ENCODE data around the gene UNC5C. TPM values are rescaled to one million over a fixed set of nuclear protein-coding genes. Genes with fewer than 3 reads are reported as not detected.

The UNC5C gene
- total and polyA plus RNA-seq, 4 donors: 0.63 to 11.2 (median 8.6) TPM

DNA sequence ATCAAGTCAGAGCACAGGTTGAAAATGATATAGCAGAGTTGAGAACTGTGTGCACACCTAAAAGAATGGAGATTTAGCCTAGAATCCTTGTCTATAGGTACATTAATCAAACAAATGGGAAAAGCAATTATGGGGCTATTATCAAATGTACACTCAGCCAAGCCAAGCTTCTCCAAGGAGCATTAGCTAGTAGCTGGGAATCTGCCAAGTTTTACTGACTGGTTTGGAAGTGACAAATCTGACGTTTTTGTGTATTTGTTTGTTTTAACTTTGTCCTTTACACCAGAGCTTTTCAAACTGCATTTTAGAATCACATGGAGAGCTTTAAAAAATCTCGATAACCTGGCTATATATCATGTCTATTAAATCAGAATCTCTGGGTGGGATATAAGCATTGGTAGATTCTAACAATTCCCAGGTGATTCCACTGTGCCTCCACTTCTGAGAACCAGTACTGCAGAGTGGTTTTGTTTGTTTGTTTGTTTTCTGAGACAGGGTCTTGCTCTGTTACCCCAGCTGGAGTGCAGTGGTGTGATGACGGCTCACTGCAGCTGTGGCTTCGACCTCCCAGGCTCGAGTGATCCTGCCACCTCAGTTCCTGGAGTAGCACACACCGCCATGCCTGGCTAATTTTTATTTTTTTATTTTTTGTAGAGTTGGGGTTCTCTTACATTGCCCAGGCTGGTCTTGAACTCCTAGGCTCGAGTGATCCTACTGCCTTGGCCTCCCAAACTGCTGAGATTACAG lies 279.8 kb downstream of the UNC5C start:
- H3K36me3 ChIP-seq (ENCODE audit: control insufficient read depth in 1 of 2, insufficient read depth in 2 of 2, low read length in 1 of 2): no peaks in the 10 kb centered on the region
- ATAC-seq (ENCODE audit: low FRiP score) (no peak), DNase-seq (no peak)
- H3K4me3 ChIP-seq (ENCODE audit: low read length in 2 of 2): no peak overlapping the region
- no peak overlapping the region for H3K27ac ChIP-seq (ENCODE audit: low read depth in 1 of 2, low read length in 2 of 2)
- H3K27me3 ChIP-seq (ENCODE audit: control insufficient read depth in 1 of 2, insufficient read depth in 2 of 2, low read length in 1 of 2): no peaks in the 10 kb centered on the region
- 74% methylated on average over 7 of the region's 7 CpGs for WGBS, 2 donors
- peaks cover under 1 to 2% of the 10 kb centered on the region in 2 donors for H3K4me1 ChIP-seq (ENCODE audit: control insufficient read depth in 1 of 2, insufficient read depth in 2 of 2, low read length in 2 of 2)
- no peaks in the 10 kb centered on the region for H3K9me3 ChIP-seq (ENCODE audit: control insufficient read depth, low read length)
- intact Hi-C loops (cut with DNase I): no loop called here

DNA sequence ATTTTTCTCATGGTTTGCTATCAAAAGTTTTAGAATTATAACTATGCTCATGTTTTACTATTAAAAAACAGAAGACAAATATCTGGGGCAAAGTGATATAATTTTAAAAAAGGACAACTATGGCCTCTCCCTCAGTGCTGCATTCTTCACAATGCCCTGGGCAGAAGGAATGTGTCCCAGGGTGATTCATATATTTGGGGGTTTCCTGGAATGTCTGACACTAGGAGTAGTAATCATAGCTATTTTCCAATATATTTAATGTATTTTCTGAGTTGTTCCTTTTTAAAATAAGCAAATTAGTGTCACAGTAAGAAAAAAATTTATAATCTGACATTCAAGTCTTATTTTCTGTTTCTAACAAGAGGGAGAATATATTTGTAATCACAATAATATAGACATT lies 281.7 kb downstream of the UNC5C start:
- Histone ChIP-seq H3K27me3 (ENCODE audit: control insufficient read depth in 1 of 2, insufficient read depth in 2 of 2, low read length in 1 of 2) (no peaks in the 10 kb centered on the region), H3K27ac (ENCODE audit: low read depth in 1 of 2, low read length in 2 of 2) (no peak overlapping the region), H3K36me3 (ENCODE audit: control insufficient read depth in 1 of 2, insufficient read depth in 2 of 2, low read length in 1 of 2) (no peaks in the 10 kb centered on the region), H3K4me1 (ENCODE audit: control insufficient read depth in 1 of 2, insufficient read depth in 2 of 2, low read length in 2 of 2) (peaks cover 1 to 2% of the 10 kb centered on the region in 2 donors), H3K4me3 (ENCODE audit: low read length in 2 of 2) (no peak overlapping the region), H3K9me3 (ENCODE audit: control insufficient read depth, low read length) (no peaks in the 10 kb centered on the region)
- DNase-seq (no peak), ATAC-seq (ENCODE audit: low FRiP score) (no peak)
- intact Hi-C loops (cut with DNase I): no loop called here

DNA sequence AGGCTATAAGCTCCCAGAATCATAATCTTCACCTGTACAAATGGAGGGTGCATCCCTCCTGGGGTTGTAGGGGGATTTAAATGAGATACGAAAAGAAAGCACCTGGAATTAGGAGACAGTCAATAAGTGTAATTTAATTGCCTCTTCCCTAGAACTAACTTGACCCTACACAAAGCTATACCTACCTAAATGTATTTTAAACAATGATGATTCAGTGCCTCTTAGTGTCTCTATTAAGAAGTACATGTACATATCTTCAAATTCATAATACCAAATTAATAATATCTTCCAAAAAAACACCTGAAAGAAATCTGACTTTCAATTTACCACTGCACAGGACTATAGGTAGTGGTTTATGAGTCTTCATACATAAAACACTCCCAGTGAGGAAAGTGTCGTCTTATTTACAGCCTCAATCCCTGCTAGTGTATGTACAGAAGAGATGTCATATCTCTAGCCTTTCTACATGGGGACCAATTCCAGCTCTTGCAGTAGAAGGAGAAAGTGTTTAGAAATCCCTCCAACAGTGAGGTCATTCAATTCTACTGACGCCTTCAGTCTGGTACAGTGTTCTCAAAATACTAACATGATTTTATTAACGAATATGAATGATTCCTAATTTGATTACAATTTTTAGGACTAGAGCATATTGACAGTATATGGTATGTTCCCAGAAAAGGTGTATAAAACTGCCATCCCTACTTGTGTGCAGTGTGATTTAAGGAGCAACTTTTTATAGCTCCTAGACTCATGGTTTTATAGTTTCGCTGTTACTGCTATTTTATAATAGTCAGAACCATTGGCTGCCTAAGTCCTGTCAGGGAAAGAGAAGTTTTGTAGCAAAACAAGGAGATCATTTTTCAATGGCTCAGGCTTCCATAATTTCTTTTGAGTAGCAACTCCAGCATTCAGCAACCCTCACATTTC lies 282.7 kb downstream of the UNC5C start:
- no peak overlapping the region for H3K27ac ChIP-seq (ENCODE audit: low read depth in 1 of 2, low read length in 2 of 2)
- no peaks in the 10 kb centered on the region for H3K9me3 ChIP-seq (ENCODE audit: control insufficient read depth, low read length)
- ATAC-seq (ENCODE audit: low FRiP score): no peak
- H3K4me3 ChIP-seq (ENCODE audit: low read length in 2 of 2): no peak overlapping the region
- intact Hi-C loops (cut with DNase I): no loop called here
- 28 to 34% methylated on average over 5 of the region's 5 CpGs for WGBS, 2 donors
- H3K27me3 ChIP-seq (ENCODE audit: control insufficient read depth in 1 of 2, insufficient read depth in 2 of 2, low read length in 1 of 2): no peaks in the 10 kb centered on the region
- DNase-seq: no peak
- peaks cover 1 to 2% of the 10 kb centered on the region in 2 donors for H3K4me1 ChIP-seq (ENCODE audit: control insufficient read depth in 1 of 2, insufficient read depth in 2 of 2, low read length in 2 of 2)
- H3K36me3 ChIP-seq (ENCODE audit: control insufficient read depth in 1 of 2, insufficient read depth in 2 of 2, low read length in 1 of 2): no peaks in the 10 kb centered on the region

DNA sequence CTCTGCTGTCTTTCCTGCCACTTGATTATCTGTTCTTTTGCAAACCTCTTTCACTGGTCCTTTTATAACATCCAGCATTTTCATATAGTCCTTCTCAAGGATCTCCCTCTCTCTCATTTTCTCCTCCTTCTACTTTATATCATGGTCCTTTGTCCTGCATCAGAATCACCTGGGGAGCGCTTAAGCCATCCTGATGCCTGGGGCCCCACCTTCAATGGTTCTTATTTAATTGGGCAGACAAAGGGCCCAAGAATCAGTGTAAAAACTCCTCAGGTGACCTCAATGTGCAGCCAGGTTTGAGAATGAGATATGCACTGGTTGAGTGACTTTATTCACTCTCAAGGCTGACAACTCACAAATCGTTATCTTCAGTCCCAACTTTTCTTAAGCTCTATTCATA lies 283.9 kb downstream of the UNC5C start:
- ATAC-seq (ENCODE audit: low FRiP score) (no peak), DNase-seq (no peak)
- Histone ChIP-seq H3K27ac (ENCODE audit: low read depth in 1 of 2, low read length in 2 of 2) (no peak overlapping the region), H3K9me3 (ENCODE audit: control insufficient read depth, low read length) (no peaks in the 10 kb centered on the region), H3K36me3 (ENCODE audit: control insufficient read depth in 1 of 2, insufficient read depth in 2 of 2, low read length in 1 of 2) (no peaks in the 10 kb centered on the region), H3K27me3 (ENCODE audit: control insufficient read depth in 1 of 2, insufficient read depth in 2 of 2, low read length in 1 of 2) (no peaks in the 10 kb centered on the region), H3K4me1 (ENCODE audit: control insufficient read depth in 1 of 2, insufficient read depth in 2 of 2, low read length in 2 of 2) (peaks cover 1 to 2% of the 10 kb centered on the region in 2 donors), H3K4me3 (ENCODE audit: low read length in 2 of 2) (no peak overlapping the region)
- intact Hi-C loops (cut with DNase I): no loop called here
- whole genome bisulfite sequencing, 2 donors: 98 to 100% methylated on average over 2 of the region's 2 CpGs

DNA sequence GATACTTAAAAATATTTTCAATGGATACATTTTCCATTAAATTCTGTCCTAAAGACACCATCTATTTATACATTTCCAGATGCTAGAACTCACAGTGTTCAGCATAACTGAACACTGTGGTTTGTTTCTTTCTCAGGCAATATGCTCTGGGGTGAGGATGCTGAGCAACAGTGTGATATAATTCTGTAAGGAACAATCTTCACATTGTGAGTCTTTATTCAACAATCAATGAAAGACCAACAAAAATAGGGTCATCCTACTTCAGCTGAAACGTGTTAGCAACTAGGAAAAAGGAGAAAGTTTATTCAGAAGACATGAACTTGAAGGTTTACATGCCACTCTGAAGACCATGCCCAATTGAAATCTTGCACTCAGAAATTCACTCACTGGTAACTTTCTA lies 284.8 kb downstream of the UNC5C start:
- Histone ChIP-seq H3K27me3 (ENCODE audit: control insufficient read depth in 1 of 2, insufficient read depth in 2 of 2, low read length in 1 of 2) (no peaks in the 10 kb centered on the region), H3K4me1 (ENCODE audit: control insufficient read depth in 1 of 2, insufficient read depth in 2 of 2, low read length in 2 of 2) (peaks cover 1 to 2% of the 10 kb centered on the region in 2 donors), H3K36me3 (ENCODE audit: control insufficient read depth in 1 of 2, insufficient read depth in 2 of 2, low read length in 1 of 2) (no peaks in the 10 kb centered on the region), H3K4me3 (ENCODE audit: low read length in 2 of 2) (no peak overlapping the region), H3K9me3 (ENCODE audit: control insufficient read depth, low read length) (no peaks in the 10 kb centered on the region), H3K27ac (ENCODE audit: low read depth in 1 of 2, low read length in 2 of 2) (no peak overlapping the region)
- intact Hi-C loops (cut with DNase I): no loop called here
- no peak for DNase-seq
- no peak for ATAC-seq (ENCODE audit: low FRiP score)
- WGBS, 2 donors: 83 to 91% methylated on average over 1 of the region's 1 CpG

DNA sequence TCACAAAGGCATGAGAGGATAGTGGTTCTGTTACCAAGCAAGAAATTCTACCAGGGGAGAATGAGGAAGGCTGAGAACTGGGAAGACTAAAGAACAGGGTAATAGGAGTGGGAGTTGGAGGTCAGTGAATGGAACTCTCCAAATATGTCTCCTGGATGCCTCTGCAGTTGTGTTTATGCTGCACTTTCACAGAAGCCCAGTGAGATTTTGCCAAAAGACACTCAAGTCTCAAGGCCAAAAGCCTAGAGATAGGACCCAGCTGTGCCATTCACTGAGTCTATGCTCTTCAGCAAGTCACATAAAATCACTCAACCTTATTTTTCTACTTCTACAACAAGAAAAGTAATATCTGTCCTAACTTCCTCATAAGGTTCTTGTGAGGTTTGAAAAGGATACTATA lies 285.4 kb downstream of the UNC5C start:
- peaks cover under 1 to 1% of the 10 kb centered on the region in 2 donors for H3K4me1 ChIP-seq (ENCODE audit: control insufficient read depth in 1 of 2, insufficient read depth in 2 of 2, low read length in 2 of 2)
- DNase-seq (no peak), ATAC-seq (ENCODE audit: low FRiP score) (no peak)
- no peaks in the 10 kb centered on the region for H3K27me3 ChIP-seq (ENCODE audit: control insufficient read depth in 1 of 2, insufficient read depth in 2 of 2, low read length in 1 of 2)
- no peaks in the 10 kb centered on the region for H3K9me3 ChIP-seq (ENCODE audit: control insufficient read depth, low read length)
- H3K36me3 ChIP-seq (ENCODE audit: control insufficient read depth in 1 of 2, insufficient read depth in 2 of 2, low read length in 1 of 2): no peaks in the 10 kb centered on the region
- no peak overlapping the region for H3K4me3 ChIP-seq (ENCODE audit: low read length in 2 of 2)
- no peak overlapping the region for H3K27ac ChIP-seq (ENCODE audit: low read depth in 1 of 2, low read length in 2 of 2)
- intact Hi-C loops (cut with DNase I): no loop called here

DNA sequence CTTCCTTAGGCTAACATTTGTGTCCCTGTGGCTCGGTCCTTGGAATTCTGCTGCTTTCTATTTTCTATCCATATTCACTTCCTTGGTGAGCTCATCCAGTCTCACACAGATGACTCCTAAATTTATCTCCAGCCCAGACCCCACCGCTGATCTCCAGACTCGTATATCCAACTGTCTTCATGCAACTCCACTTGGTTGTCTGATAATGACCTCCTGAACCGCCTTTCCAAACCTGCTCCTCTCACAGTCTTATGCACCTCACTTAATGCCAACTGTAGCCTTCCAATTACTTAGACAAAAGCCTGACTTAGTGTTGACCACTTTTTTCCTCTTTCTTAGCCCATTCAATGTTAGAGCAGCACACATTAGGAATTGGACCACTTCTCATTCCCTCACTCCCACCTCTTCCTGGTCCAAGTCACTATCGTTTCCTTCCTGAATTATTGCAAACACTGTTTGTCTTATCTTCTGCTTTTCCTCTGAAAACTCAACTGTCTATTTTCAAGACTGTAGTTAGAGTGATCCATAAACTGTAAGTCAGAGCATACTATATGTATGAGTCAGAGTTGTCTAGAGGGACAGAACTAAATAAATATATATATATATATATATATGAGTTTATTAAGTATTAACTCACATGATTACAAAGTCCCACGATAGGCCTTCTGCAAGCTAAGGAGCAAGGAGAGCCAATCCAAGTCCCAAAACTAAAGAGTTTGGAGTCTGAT lies 292.5 kb downstream of the UNC5C start:
- Histone ChIP-seq H3K4me1 (ENCODE audit: control insufficient read depth in 1 of 2, insufficient read depth in 2 of 2, low read length in 2 of 2) (peaks cover 0 to 1% of the 10 kb centered on the region in 2 donors), H3K27me3 (ENCODE audit: control insufficient read depth in 1 of 2, insufficient read depth in 2 of 2, low read length in 1 of 2) (no peaks in the 10 kb centered on the region), H3K9me3 (ENCODE audit: control insufficient read depth, low read length) (no peaks in the 10 kb centered on the region), H3K4me3 (ENCODE audit: low read length in 2 of 2) (no peak overlapping the region), H3K27ac (ENCODE audit: low read depth in 1 of 2, low read length in 2 of 2) (no peak overlapping the region), H3K36me3 (ENCODE audit: control insufficient read depth in 1 of 2, insufficient read depth in 2 of 2, low read length in 1 of 2) (no peaks in the 10 kb centered on the region)
- intact Hi-C loops (cut with DNase I): no loop called here
- no peak for ATAC-seq (ENCODE audit: low FRiP score)
- no peak for DNase-seq
- WGBS, 2 donors: 68 to 84% methylated on average over 6 of the region's 6 CpGs

DNA sequence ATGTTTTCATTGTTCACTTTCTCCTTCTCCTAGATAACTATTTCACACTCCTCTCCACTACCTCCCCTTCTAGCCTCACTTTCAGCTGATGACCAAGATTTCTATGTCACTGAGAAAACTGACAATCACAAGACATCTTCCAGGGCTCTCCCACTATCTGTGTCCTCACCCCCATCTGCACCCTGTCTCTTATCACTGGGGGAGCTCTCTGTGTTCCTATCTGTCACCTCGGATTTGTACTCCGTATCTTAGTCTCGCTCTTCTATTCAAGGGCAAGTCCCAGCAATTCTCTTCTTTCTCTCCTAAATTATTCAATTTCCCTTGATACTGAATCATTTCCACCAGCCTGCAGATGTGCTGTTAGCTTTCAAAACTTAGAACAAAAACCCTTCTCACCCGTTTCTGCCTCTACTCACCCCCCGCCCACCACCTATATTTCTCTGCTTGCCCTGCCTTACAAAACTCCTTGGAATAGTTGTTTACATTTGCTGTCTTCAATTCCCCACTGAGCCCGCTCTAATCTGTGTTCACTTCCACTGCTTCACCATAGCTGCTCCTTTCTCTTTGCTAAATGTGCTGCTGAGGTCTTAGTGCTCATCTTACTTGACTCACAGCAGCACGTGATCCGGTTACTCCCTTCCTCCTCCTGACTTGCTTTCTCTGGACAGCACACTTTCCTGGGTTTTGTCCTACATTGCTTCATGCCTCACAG lies 293.2 kb downstream of the UNC5C start:
- Histone ChIP-seq H3K4me3 (ENCODE audit: low read length in 2 of 2) (no peak overlapping the region), H3K27me3 (ENCODE audit: control insufficient read depth in 1 of 2, insufficient read depth in 2 of 2, low read length in 1 of 2) (no peaks in the 10 kb centered on the region), H3K4me1 (ENCODE audit: control insufficient read depth in 1 of 2, insufficient read depth in 2 of 2, low read length in 2 of 2) (peaks cover 0 to 1% of the 10 kb centered on the region in 2 donors), H3K27ac (ENCODE audit: low read depth in 1 of 2, low read length in 2 of 2) (no peak overlapping the region), H3K9me3 (ENCODE audit: control insufficient read depth, low read length) (no peaks in the 10 kb centered on the region), H3K36me3 (ENCODE audit: control insufficient read depth in 1 of 2, insufficient read depth in 2 of 2, low read length in 1 of 2) (no peaks in the 10 kb centered on the region)
- ATAC-seq (ENCODE audit: low FRiP score) (no peak), DNase-seq (no peak)
- 82 to 84% methylated on average over 8 of the region's 8 CpGs for WGBS, 2 donors
- intact Hi-C loops (cut with DNase I): no loop called here
